Endothelial cell of umbilical vein (primary cell): ENCODE data around the gene GDI1. TPM values are rescaled to one million over a fixed set of nuclear protein-coding genes. Genes with fewer than 3 reads are reported as not detected.

Source experiments
- BruUV-seq: library from RNA; stranded (reverse); fragments of 400-500 nt; replicated peaks from 2 replicates; lab custom pipeline; 2021; lab: Mats Ljungman, UMichigan
- CTCF ChIA-PET: fragments of 300-600, 350-600 bp; sonication (Branson Sonifier 250); formaldehyde crosslinking; loops from one replicate; lab custom pipeline; 2021; ENCODE audit warnings: antibody characterized with exemption, inconsistent platforms; lab: Charles Lee
- POLR2A ChIA-PET: fragments of 300-600, 350-600 bp; sonication (Branson Sonifier 250); formaldehyde crosslinking; loops from one replicate; lab custom pipeline; 2021; ENCODE audit warnings: antibody characterized with exemption, inconsistent platforms; lab: Charles Lee
- DNase-seq: peaks from one replicate; pipeline ENCODE4 v3.0.0-alpha.2; 2011; ENCODE audit warnings: low read depth, low spot score
- FAIRE-seq: peaks from 2 replicates; lab custom pipeline; 2011; peaks lifted over from hg19 to GRCh38; lab: Jason Lieb, UNC
- H2AFZ ChIP-seq: 2 replicates; pipeline ENCODE4 v1.6.0; 2012; ENCODE audit warnings: low read depth, low read length, control low read depth, inconsistent platforms
- H3K27ac ChIP-seq: 2 replicates; pipeline ENCODE4 v1.5.1; 2011; ENCODE audit warnings: low read depth, mild to moderate bottlenecking, control low read depth, low read length, moderate library complexity; ENCODE audit not compliant: insufficient read depth
- H3K27me3 ChIP-seq, 2 experiments: 2 replicates each; pipeline versions ENCODE4 v1.6.0 to v1.6.1; 2011; ENCODE audit warnings: low read length in 2 of 2, mixed read lengths in 1 of 2; ENCODE audit not compliant: control insufficient read depth in 2 of 2, insufficient read depth in 2 of 2
- H3K36me3 ChIP-seq, 2 experiments: 2 replicates in 1 of 2; 3 replicates in 1 of 2; pipeline ENCODE4 v1.5.1; 2011; ENCODE audit warnings: low read length in 2 of 2, mild to moderate bottlenecking in 1 of 2, moderate library complexity in 1 of 2; ENCODE audit not compliant: control insufficient read depth in 2 of 2, insufficient read depth in 2 of 2; ENCODE audit errors: extremely low read depth in 1 of 2
- H3K4me1 ChIP-seq: 3 replicates; pipeline ENCODE4 v1.5.1; 2011; ENCODE audit warnings: mild to moderate bottlenecking, low read length; ENCODE audit not compliant: control insufficient read depth, insufficient read depth; ENCODE audit errors: extremely low read depth
- H3K4me2 ChIP-seq: 2 replicates; pipeline ENCODE4 v1.6.1; 2011; ENCODE audit warnings: low read length, control low read depth, mixed read lengths; ENCODE audit not compliant: insufficient read depth
- H3K4me3 ChIP-seq, 3 experiments: fragments of 200-600 bp in 1 of 3; sonication (generic), shearing (Covaris generic) in 1 of 3; replicated peaks in 1 of 3; 2 replicates each; pipeline ENCODE4 v1.5.1; 2011 to 2016; ENCODE audit warnings: control low read depth in 3 of 3, low read length in 3 of 3, mild to moderate bottlenecking in 2 of 3, inconsistent platforms in 1 of 3, low read depth in 1 of 3, moderate library complexity in 1 of 3; ENCODE audit not compliant: insufficient read depth in 1 of 3
- H3K79me2 ChIP-seq: 2 replicates; pipeline ENCODE4 v1.6.0; 2012; ENCODE audit warnings: low read length, inconsistent platforms; ENCODE audit not compliant: control insufficient read depth, insufficient read depth
- H3K9ac ChIP-seq: replicated peaks from 2 replicates; pipeline ENCODE3; 2011; ENCODE audit warnings: low read length, control low read depth; ENCODE audit not compliant: insufficient read depth; ENCODE audit errors: extremely low read depth
- H3K9me1 ChIP-seq: replicated peaks from 3 replicates; pipeline ENCODE4 v1.6.0; 2011; ENCODE audit warnings: mild to moderate bottlenecking, low read length; ENCODE audit not compliant: control insufficient read depth, insufficient read depth; ENCODE audit errors: extremely low read depth
- H3K9me3 ChIP-seq: replicated peaks from 2 replicates; pipeline ENCODE4 v1.5.1; 2012; ENCODE audit warnings: low read length, inconsistent platforms; ENCODE audit not compliant: control insufficient read depth, insufficient read depth
- H4K20me1 ChIP-seq: replicated peaks from 2 replicates; pipeline ENCODE3; 2011; ENCODE audit warnings: mild to moderate bottlenecking, low read length; ENCODE audit not compliant: control insufficient read depth, insufficient read depth; ENCODE audit errors: extremely low read depth
- EZH2 ChIP-seq: IDR thresholded peaks from 2 replicates; pipeline ENCODE4 v1.6.1; 2012; ENCODE audit warnings: borderline replicate concordance, low read depth, mild to moderate bottlenecking, moderate library complexity, low read length, inconsistent platforms; ENCODE audit not compliant: severe bottlenecking
- FOS ChIP-seq: IDR thresholded peaks from 2 replicates; pipeline ENCODE4 v1.6.1; 2011; ENCODE audit warnings: mild to moderate bottlenecking, low read length, moderate library complexity, borderline replicate concordance; ENCODE audit not compliant: insufficient read depth
- GATA2 ChIP-seq: IDR thresholded peaks from 2 replicates; pipeline ENCODE4 v1.7.0; 2011; ENCODE audit warnings: low read depth, mild to moderate bottlenecking, moderate library complexity, mixed read lengths, low read length; ENCODE audit not compliant: insufficient read length, insufficient read depth
- JUN ChIP-seq: IDR thresholded peaks from 2 replicates; pipeline ENCODE4 v1.6.1; 2011; ENCODE audit warnings: borderline replicate concordance, low read depth; ENCODE audit not compliant: insufficient read length, insufficient read depth
- MYC ChIP-seq: IDR thresholded peaks from one replicate; pipeline ENCODE4 v1.6.1; 2011; ENCODE audit warnings: mild to moderate bottlenecking, low read depth, low read length
- POLR2A ChIP-seq: IDR thresholded peaks from 2 replicates; pipeline ENCODE4 v1.6.1; 2012; ENCODE audit warnings: low read depth, mild to moderate bottlenecking, control low read depth, low read length
- POLR2AphosphoS5 ChIP-seq: IDR thresholded peaks from 2 replicates; pipeline ENCODE4 v1.6.1; 2012; ENCODE audit warnings: low read depth, mild to moderate bottlenecking, control low read depth, low read length, moderate library complexity; ENCODE audit not compliant: insufficient read depth
- dilution Hi-C: fragments of 300-500 bp; cut with MboI; formaldehyde crosslinking; loops from one replicate; pipeline ENCODE4 v1.15.0; 2019; ENCODE audit warnings: low sequenced_read_pairs; ENCODE audit not compliant: extremely low pct_ligation_motif_present
- intact Hi-C: fragments of 100-400 bp; cut with micrococcal nuclease; formaldehyde crosslinking; loops from one replicate; pipeline ENCODE4 v1.10.0; 2022
- polyA plus RNA-seq, 4 experiments: library from polyadenylated mRNA; depleted of rRNA in 3 of 4; stranded (reverse) in 3 of 4; unstranded in 1 of 4; fragments of >200 nt; gene quantifications; 2 replicates each; pipeline versions ENCODE4 v1.2.1 to v1.2.3, GENCODE V29; 2011 to 2012; ENCODE audit warnings: missing spikeins in 1 of 4
- total RNA-seq: library from RNA; stranded (reverse); gene quantifications from 2 replicates; pipeline ENCODE4 v1.2.3, GENCODE V29; 2021
- TF ChIP-seq, protein P1 (sequence below), 2 donors: IDR thresholded peaks; 1 replicate in 1 of 2; 2 replicates in 1 of 2; pipeline ENCODE4 v1.5.1; 2011; ENCODE audit warnings: low read length in 2 of 2, mild to moderate bottlenecking in 2 of 2, moderate library complexity in 2 of 2, control low read depth in 1 of 2, inconsistent platforms in 1 of 2, low read depth in 1 of 2; ENCODE audit not compliant: insufficient read depth in 1 of 2; ENCODE audit errors: extremely low read depth in 1 of 2
- TF ChIP-seq, protein P2 (sequence below): IDR thresholded peaks from 2 replicates; pipeline ENCODE4 v1.6.1; 2011; ENCODE audit not compliant: insufficient read depth, insufficient read length

The GDI1 gene
- total and polyA plus RNA-seq, 2 donors (not counting 3 experiments of a cell fraction or from before 2014, with no cell fraction given), result 128 to 247 TPM

DNA sequence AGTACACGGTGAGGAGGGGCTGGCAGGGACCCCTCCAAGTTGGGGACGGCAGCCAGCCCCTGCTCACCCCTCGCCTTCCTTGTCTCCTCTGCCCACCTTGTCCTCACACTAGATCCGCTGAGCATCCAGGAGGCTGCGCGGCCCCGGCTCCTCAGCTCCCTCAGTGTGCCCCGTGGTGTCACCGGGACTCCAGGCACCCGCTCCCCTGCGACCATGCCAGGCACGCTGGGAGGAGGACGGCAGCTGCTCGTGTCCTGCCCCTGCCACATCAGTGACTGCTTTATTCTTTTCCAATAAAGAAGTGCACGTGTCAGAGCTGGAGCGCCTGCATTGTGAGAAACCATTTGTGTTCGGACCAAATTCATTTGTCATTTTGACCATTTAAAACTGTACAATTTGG lies 13.4 kb downstream of the GDI1 start:
- TF ChIP-seq JUN, result no peak
- no peak for TF ChIP-seq EZH2
- TF ChIP-seq, protein P1, sequence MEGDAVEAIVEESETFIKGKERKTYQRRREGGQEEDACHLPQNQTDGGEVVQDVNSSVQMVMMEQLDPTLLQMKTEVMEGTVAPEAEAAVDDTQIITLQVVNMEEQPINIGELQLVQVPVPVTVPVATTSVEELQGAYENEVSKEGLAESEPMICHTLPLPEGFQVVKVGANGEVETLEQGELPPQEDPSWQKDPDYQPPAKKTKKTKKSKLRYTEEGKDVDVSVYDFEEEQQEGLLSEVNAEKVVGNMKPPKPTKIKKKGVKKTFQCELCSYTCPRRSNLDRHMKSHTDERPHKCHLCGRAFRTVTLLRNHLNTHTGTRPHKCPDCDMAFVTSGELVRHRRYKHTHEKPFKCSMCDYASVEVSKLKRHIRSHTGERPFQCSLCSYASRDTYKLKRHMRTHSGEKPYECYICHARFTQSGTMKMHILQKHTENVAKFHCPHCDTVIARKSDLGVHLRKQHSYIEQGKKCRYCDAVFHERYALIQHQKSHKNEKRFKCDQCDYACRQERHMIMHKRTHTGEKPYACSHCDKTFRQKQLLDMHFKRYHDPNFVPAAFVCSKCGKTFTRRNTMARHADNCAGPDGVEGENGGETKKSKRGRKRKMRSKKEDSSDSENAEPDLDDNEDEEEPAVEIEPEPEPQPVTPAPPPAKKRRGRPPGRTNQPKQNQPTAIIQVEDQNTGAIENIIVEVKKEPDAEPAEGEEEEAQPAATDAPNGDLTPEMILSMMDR (IDR thresholded peaks at IDR 0.05; ENCODE audit: extremely low read depth in 1 of 2, insufficient read depth in 1 of 2, low read depth in 1 of 2, low read length in 2 of 2), result no peak
- TF ChIP-seq MYC, result no peak
- no peak for TF ChIP-seq POLR2A
- TF ChIP-seq POLR2AphosphoS5, result no peak
- TF ChIP-seq, protein P2, sequence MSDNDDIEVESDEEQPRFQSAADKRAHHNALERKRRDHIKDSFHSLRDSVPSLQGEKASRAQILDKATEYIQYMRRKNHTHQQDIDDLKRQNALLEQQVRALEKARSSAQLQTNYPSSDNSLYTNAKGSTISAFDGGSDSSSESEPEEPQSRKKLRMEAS, result no peak
- no peak for TF ChIP-seq FOS
- TF ChIP-seq GATA2, result no peak
- dilution Hi-C loops, result no loop called here
- H3K9ac ChIP-seq, result no peak overlapping the region
- DNase-seq (no peak), FAIRE-seq (no peak)
- no TSS peak for BruUV-seq
- ChIA-PET POLR2A (no interaction called here), CTCF (no interaction called here)
- no peaks in the 10 kb centered on the region for H4K20me1 ChIP-seq
- no peak overlapping the region for H3K4me2 ChIP-seq
- no peak overlapping the region for H3K4me3 ChIP-seq
- H3K79me2 ChIP-seq, result peaks cover 15% of the 10 kb centered on the region
- H3K9me3 ChIP-seq, result no peaks in the 10 kb centered on the region
- peaks cover 0 to 28% of the 10 kb centered on the region in 2 experiments for H3K36me3 ChIP-seq
- peaks cover 5% of the 10 kb centered on the region for H3K4me1 ChIP-seq
- H3K27me3 ChIP-seq, result no peaks in the 10 kb centered on the region
- intact Hi-C loops, result no loop called here
- no peak overlapping the region for H3K27ac ChIP-seq
- no peak overlapping the region for H2AFZ ChIP-seq
- H3K9me1 ChIP-seq, result no peaks in the 10 kb centered on the region
